Activated CD4-positive, alpha-beta T cell treated with anti-CD3 and anti-CD28 coated beads, Interleukin-2, amount 10 ng/mL, durations not matched to agents 24 days and 14 days (primary cell): ENCODE measurements around the gene EXOC3L4. TPM values are rescaled to one million over a fixed set of nuclear protein-coding genes. Genes with fewer than 3 reads are reported as not detected.
A peak's percentile ranks its signal among the peaks of the same experiment; 100 is the strongest.

Source experiments
- DNase-seq: peaks from one replicate; pipeline ENCODE4 v3.0.0; 2022
- H3K27ac Mint-ChIP-seq: one replicate; pipeline ENCODE4 v1.8.0; 2022; ENCODE audit warnings: mild to moderate bottlenecking, mixed read lengths
- H3K27me3 Mint-ChIP-seq: one replicate; pipeline ENCODE4 v1.8.0; 2022; ENCODE audit warnings: mixed read lengths
- H3K36me3 Mint-ChIP-seq: one replicate; pipeline ENCODE4 v1.8.0; 2022; ENCODE audit warnings: low read depth, mild to moderate bottlenecking, mixed read lengths
- H3K4me1 Mint-ChIP-seq: one replicate; pipeline ENCODE4 v1.8.0; 2021; ENCODE audit warnings: mixed read lengths
- H3K4me3 Mint-ChIP-seq: one replicate; pipeline ENCODE4 v1.8.0; 2022; ENCODE audit warnings: mild to moderate bottlenecking, moderate library complexity, mixed read lengths
- H3K9me3 Mint-ChIP-seq: one replicate; pipeline ENCODE4 v1.8.0; 2021; ENCODE audit warnings: mixed read lengths
- intact Hi-C: fragments of 100-400 bp; cut with micrococcal nuclease; formaldehyde crosslinking; loops from one replicate; pipeline ENCODE4 v1.15.1; 2023
- total RNA-seq: library from RNA; stranded (reverse); gene quantifications from 2 replicates; pipeline ENCODE4 v1.2.3, GENCODE V29; 2022

EXOC3L4 gene
- total RNA-seq, 1 donor from 2014 or later: not detected

DNA sequence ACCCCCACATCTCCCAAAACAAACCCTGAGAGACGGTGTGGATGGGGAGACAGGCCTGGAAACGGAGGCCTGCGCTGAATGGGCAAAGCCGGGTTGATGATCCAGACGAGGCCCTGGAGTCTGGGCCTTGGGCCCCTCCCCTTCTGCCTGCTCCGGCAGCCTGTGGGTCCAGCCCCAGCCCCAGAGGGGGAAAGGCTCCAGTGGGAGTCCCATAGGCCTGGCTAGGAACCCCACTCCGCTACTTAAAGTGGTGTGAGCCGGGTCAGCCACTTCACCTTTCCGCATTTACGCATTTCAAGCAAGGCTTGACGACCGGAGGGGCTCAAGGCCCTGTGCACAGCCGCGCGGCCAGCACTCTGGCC is 28.0 kb downstream of the EXOC3L4 start:
- no peaks in the 10 kb centered on the region for H3K9me3 Mint-ChIP-seq
- H3K27me3 Mint-ChIP-seq: peaks cover 26% of the 10 kb centered on the region
- H3K36me3 Mint-ChIP-seq: no peaks in the 10 kb centered on the region
- no peak for DNase-seq
- H3K4me3 Mint-ChIP-seq: no peak overlapping the region
- H3K4me1 Mint-ChIP-seq: peaks cover 2% of the 10 kb centered on the region
- no peak overlapping the region for H3K27ac Mint-ChIP-seq
- intact Hi-C loops: no loop called here

DNA sequence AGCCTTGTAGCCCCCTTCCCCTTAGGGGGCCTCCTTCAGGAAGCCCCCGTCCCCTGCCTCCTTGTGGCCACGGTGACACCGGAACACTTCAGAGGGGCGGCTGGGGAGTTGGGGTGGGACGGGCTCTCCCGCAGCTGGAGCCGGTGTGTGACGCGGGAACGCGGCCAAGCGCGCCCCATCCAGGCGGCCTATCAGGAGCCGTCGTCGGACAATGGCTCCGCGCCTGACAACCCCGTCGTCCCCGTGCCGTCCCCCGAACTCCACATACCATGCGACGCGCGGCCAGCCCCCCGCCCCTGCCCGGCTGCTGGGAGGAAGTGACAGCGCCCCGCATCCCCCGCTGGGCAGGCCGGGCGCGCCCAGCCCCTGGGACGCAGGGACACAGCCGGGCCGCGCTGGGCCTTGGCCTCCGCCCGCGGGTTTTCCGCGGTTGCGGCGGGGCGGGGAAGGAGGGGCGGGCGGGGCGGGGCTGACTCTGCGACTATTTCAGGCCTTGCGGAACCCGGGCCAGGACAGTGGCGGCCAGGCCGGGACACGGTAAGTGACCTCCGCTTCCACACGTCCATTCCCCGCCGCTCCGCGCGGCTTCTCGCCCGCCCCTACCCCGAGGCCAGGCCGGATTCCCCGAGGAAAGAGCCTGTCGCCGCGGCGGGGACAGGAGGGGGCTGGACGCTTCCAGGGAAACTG is 28.6 kb downstream of the EXOC3L4 start, which contains the start of gene TNFAIP2:
TNFAIP2 (plus strand) TSS at position 515 of the 687 bp plus-strand sequence. CDS start 2,997 bp downstream, outside the sequence.
- Mint-ChIP-seq H3K4me1 (peaks cover 2% of the 10 kb centered on the region), H3K27me3 (peaks cover 26% of the 10 kb centered on the region), H3K36me3 (no peaks in the 10 kb centered on the region), H3K4me3 (peak within 1 kb of the TSS; percentile 28), H3K9me3 (no peaks in the 10 kb centered on the region), H3K27ac (no peak within 1 kb of the TSS)
- DNase-seq: no peak
- intact Hi-C loops: no loop called here

DNA sequence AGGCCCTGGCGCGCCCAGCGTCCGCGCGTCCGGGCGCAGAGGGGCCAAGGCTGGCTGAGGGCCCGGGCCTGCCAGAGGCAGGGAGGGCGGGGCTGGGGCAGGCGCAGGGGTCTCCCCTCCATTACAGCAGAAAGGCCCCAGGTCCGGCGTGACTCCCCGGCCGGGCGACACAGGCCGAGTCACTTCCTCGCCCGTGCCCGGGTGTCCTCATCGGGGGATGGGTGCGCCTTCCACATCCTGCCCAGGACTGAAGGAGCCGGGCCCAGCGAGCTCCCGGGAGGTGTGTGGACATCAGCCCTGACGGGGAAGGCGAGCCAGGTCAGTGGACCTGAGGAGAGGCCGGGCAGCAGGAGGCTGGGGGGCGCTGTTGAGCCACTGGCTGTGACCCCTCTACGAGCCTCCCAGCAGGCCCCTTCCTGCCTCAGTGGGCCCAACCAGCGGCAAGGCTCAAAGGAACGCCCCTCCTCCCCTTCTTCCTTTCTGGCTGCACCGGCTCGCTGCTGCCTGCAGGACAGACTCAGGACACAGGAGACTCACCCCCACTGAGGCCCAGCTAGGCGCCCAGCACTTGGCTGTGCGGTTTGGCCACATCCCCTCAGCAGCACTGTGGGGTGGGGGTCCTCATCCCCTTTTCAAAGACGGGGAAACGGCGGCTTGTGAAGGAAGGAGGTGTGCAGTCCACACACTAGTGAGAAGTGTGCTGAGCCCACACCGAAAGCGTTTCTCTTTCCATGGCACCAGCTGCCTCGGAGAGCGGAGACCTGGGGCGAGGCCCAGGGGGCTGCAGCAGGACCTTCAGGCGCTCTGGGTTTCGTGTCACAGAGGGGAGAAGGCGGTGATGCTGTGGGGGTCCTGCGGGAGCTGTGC is 29.3 kb downstream of the EXOC3L4 start:
- Mint-ChIP-seq H3K4me3 (peak overlapping the region; percentile 28), H3K27me3 (peaks cover 26% of the 10 kb centered on the region), H3K9me3 (no peaks in the 10 kb centered on the region), H3K36me3 (no peaks in the 10 kb centered on the region), H3K27ac (no peak overlapping the region), H3K4me1 (peaks cover 2% of the 10 kb centered on the region)
- DNase-seq: no peak
- intact Hi-C loops: no loop called here

DNA sequence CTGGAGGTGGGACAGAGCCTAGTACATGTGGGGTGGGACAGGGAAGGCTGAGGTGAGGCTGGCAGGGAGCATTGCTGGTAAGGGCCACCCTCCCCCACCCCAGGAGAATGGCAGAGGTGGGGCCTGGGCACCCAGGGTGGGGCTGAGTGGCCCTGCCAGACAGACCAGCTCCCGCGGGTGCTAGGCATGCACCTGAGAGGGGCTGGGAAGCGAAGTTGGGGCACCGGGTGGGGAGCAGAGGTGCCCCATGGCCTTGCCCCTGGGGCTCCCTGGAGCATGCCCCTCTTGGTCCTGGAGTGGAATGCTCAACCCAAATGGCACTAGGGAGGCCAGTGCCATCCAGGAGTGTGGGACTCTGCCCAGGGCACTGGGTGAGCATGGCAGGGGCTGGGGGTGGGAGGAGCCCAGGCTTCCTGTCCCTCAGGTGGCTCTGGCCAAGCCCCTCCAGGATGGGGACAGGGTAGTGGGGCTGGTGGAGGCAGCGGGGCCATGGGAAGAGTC is 30.0 kb downstream of the EXOC3L4 start:
- Mint-ChIP-seq H3K9me3 (no peaks in the 10 kb centered on the region), H3K4me3 (no peak overlapping the region), H3K4me1 (peaks cover 2% of the 10 kb centered on the region), H3K27me3 (peaks cover 26% of the 10 kb centered on the region), H3K36me3 (no peaks in the 10 kb centered on the region), H3K27ac (no peak overlapping the region)
- no peak for DNase-seq
- intact Hi-C loops: no loop called here

DNA sequence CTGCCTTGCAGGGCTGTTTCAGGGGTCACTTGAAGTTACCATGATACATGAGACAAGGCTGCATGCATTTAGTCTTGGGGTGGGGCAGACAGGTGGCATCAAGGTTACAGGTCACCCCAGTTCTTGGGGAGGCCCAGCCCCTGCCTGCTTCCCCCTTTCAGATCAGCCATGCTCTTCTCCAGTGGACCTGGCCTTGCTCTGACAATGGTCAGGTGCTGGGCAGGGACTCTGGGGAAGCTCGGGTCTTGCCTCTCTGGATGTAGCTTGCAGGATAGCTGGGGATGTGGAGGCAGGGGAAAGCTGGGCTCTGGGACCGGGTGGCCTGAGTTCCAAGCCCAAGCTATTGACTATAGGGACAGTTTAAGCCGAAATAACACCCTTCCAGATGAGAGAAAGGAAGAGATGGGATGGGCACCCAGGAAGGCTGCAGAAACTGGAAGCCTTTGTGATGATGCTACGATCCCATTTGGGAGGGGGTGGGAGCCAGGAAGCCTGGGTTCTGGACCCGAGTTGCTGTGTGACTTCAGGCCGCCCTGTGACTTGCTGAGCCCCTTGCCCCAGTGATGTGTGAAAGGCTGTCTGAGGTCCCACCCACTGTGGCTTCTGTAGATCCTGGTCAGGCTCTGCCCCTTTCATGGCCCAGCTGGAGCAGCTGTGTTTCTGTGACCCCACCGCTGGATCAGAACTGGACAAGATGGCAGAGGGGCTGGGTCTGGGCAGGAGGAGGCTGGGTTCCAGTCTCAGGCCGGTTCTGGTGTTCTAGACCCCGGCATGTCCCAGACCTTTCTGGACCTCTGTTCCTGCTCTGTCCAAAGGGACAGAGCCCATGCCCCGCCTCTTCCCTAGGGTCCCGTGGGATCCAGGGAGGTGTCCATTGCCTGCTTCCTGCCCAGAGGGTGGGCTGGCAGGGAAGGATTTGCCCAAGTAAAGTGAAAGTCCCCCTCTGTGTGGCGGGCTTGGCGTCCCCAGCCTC is 30.9 kb downstream of the EXOC3L4 start:
- no peak for DNase-seq
- Mint-ChIP-seq H3K4me1 (peaks cover 2% of the 10 kb centered on the region), H3K27ac (no peak overlapping the region), H3K4me3 (no peak overlapping the region), H3K9me3 (no peaks in the 10 kb centered on the region), H3K36me3 (no peaks in the 10 kb centered on the region), H3K27me3 (peaks cover 20% of the 10 kb centered on the region)
- intact Hi-C loops: no loop called here

DNA sequence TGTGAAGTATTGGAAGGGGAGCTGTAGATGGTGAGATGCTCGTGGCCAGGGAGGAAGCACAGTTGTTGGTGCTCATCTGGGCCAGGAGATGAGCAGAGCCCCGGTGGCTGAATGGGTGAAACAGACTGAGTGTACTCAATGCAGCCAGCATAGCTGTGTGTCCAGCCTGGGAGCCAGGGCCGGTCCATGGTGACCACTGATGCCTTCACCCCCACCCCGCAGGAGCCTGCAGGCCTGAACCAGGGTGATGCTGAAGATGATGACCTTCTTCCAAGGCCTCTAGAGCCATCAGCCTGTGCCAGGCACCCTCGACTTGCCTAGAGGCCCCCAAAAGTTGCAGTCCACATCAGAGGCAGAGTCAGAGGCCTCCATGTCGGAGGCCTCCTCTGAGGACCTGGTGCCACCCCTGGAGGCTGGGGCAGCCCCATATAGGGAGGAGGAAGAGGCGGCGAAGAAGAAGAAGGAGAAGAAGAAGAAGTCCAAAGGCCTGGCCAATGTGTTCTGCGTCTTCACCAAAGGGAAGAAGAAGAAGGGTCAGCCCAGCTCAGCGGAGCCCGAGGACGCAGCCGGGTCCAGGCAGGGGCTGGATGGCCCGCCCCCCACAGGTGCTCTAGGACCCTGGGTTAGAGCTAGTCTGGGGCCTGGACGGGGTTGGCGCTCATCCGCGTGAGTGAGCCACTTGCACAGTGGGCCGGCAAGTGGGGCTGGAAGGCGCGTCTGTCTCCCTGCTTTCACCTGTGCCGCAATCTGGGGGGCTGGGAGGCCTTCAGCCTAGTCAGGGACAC is 31.8 kb downstream of the EXOC3L4 start:
- H3K36me3 Mint-ChIP-seq: no peaks in the 10 kb centered on the region
- DNase-seq: no peak
- H3K4me1 Mint-ChIP-seq: peaks cover 2% of the 10 kb centered on the region
- peaks cover 15% of the 10 kb centered on the region for H3K27me3 Mint-ChIP-seq
- intact Hi-C loops: no loop called here
- H3K4me3 Mint-ChIP-seq: no peak overlapping the region
- H3K9me3 Mint-ChIP-seq: no peaks in the 10 kb centered on the region
- H3K27ac Mint-ChIP-seq: no peak overlapping the region

DNA sequence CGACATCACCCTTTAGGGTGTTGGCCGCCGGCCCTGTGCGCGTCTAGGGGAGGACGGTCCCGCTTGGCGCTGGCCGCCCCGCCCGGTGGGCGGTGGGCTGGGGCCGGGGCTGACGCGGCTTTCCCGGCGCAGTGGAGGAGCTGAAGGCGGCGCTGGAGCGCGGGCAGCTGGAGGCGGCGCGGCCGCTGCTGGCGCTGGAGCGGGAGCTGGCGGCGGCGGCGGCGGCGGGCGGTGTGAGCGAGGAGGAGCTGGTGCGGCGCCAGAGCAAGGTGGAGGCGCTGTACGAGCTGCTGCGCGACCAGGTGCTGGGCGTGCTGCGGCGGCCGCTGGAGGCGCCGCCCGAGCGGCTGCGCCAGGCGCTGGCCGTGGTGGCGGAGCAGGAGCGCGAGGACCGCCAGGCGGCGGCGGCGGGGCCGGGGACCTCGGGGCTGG is 32.4 kb downstream of the EXOC3L4 start:
- peaks cover 11% of the 10 kb centered on the region for H3K27me3 Mint-ChIP-seq
- no peak overlapping the region for H3K4me3 Mint-ChIP-seq
- intact Hi-C loops: no loop called here
- no peaks in the 10 kb centered on the region for H3K36me3 Mint-ChIP-seq
- no peak for DNase-seq
- H3K4me1 Mint-ChIP-seq: no peaks in the 10 kb centered on the region
- no peaks in the 10 kb centered on the region for H3K9me3 Mint-ChIP-seq
- no peak overlapping the region for H3K27ac Mint-ChIP-seq

DNA sequence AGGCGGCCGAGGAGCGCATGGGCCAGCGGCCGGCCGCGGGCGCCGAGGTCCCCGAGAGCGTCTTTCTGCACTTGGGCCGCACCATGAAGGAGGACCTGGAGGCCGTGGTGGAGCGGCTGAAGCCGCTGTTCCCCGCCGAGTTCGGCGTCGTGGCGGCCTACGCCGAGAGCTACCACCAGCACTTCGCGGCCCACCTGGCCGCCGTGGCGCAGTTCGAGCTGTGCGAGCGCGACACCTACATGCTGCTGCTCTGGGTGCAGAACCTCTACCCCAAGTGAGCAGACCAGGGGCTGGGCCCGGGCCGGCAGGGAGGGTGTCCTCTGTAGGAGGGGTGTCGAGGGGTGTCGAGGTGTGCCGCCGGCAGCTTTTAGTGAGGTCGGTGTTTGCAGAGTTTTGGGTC is 32.8 kb downstream of the EXOC3L4 start:
- intact Hi-C loops: no loop called here
- H3K27ac Mint-ChIP-seq: no peak overlapping the region
- no peak for DNase-seq
- H3K36me3 Mint-ChIP-seq: no peaks in the 10 kb centered on the region
- H3K4me3 Mint-ChIP-seq: no peak overlapping the region
- no peaks in the 10 kb centered on the region for H3K4me1 Mint-ChIP-seq
- peaks cover 6% of the 10 kb centered on the region for H3K27me3 Mint-ChIP-seq
- H3K9me3 Mint-ChIP-seq: no peaks in the 10 kb centered on the region

DNA sequence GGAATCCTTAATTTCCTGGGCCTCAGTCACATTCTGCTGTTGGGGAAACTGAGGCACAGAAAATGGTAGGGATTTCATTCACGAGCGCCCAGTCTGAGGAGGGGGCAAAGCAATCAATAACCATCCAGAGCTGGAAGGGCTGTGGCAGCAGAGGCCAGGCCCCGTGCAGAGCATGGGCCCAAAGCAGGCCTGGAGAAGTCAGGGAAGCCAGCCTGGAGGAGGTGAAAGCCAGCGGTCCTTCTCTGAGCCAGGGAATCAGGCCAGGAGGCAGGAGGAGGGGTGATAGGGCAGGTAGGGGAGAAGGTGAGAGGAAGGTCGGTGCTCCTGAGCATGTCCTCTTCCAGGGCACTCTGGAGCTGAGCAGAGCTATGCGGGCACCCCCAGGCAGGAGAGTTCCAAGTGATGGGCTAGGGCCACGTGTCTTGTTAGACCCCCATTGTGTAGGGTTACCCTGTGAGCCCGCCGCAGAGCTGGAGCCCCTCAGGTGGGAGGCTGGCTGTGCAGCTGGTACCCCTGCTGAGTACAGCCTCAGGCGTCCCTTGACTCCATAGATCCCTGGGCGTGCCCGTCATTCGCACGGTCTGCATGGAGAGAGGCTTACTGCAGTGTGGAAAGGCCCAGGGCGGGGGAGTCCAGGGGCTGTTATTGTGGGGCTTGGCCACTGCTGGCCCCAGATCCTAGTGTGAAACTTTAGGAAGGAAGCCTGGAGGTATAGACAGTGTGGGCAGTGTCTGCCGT is 33.5 kb downstream of the EXOC3L4 start:
- Mint-ChIP-seq H3K36me3 (no peaks in the 10 kb centered on the region), H3K4me3 (no peak overlapping the region), H3K27ac (no peak overlapping the region), H3K9me3 (no peaks in the 10 kb centered on the region), H3K4me1 (no peaks in the 10 kb centered on the region), H3K27me3 (peaks cover 5% of the 10 kb centered on the region)
- no peak for DNase-seq
- intact Hi-C loops: no loop called here

DNA sequence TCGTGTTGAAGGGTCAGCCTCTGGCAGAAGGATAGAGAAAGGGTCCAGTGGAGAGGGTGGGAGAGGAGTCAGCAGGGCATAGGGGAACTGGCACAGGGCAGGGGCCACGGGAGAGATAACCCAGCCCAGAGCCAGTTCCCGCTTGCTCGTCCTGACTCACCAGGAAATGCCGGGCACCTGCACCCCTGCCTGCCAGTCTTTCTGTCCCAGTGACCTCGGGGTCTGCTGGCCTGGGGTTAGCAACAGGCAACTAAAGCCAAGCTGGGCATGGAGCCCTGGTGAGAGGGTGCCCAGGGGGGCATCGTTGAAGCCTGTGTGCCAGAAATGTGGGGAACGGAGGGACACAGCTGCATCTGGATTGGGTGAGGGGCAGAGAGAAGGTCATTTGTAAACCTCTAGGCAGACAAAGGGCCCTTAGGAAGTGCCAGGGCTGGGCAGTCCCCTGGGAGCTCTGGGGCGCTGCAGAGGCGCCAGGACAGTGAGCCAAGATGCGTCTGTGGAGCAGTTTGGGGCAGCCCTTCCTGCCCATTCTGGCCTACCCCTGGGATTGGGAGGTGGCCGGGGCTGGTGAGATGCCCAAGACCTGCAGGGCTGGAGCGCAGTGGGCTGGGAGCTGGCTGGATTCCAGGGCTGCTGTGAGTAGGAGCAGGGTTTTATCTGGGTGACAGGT is 34.2 kb downstream of the EXOC3L4 start:
- Mint-ChIP-seq H3K27ac (no peak overlapping the region), H3K36me3 (no peaks in the 10 kb centered on the region), H3K27me3 (peaks cover 5% of the 10 kb centered on the region), H3K4me1 (no peaks in the 10 kb centered on the region), H3K9me3 (no peaks in the 10 kb centered on the region), H3K4me3 (no peak overlapping the region)
- intact Hi-C loops: no loop called here
- no peak for DNase-seq

DNA sequence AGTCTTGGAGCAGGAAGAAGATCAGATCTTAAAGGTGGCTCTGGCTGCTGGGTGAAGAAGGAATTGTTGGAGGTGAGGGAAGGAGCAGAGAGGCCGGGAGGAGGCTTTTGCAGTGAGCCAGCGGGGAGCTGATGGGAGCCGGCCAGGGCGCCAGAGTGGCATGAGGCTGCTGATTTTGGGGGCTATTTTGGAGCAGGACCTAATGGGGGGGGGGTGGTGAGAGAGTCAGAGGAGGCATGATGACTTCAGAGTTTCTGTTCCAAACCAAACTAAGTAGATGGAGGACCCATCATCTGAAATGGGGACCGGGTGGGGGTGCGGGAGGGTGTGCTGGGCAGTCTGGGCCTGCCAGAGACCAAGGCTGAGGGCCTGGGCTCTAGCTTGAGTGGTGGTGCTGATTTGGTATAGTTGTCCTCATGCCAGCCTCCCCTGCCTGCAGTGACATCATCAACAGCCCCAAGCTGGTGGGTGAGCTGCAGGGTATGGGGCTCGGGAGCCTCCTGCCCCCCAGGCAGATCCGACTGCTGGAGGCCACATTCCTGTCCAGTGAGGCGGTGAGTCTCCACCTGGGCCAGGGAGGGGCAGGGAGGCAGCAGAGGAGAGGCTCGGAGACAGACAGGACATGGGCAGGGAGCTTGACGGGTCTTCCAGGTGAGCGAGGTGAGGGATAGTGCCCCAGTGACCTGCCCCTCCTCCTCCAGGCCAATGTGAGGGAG is 34.9 kb downstream of the EXOC3L4 start:
- no peak for DNase-seq
- intact Hi-C loops: no loop called here
- Mint-ChIP-seq H3K27ac (no peak overlapping the region), H3K4me3 (no peak overlapping the region), H3K4me1 (no peaks in the 10 kb centered on the region), H3K9me3 (no peaks in the 10 kb centered on the region), H3K36me3 (no peaks in the 10 kb centered on the region), H3K27me3 (no peaks in the 10 kb centered on the region)
